HUES6 (cell line): Measurements from ENCODE around the gene HTRA1.

ENCODE experiments used
- H3K27ac ChIP-seq: 2 replicates; pipeline ENCODE4 v1.7.0; 2013; ENCODE audit warnings: low read depth, mild to moderate bottlenecking, low read length, inconsistent platforms
- H3K27me3 ChIP-seq: 2 replicates; pipeline ENCODE4 v1.6.1; 2013; ENCODE audit warnings: low read length; ENCODE audit not compliant: control insufficient read depth, insufficient read depth
- H3K36me3 ChIP-seq: 2 replicates; pipeline ENCODE4 v1.6.1; 2013; ENCODE audit warnings: low read length; ENCODE audit not compliant: control insufficient read depth, insufficient read depth
- H3K4me1 ChIP-seq: 2 replicates; pipeline ENCODE4 v1.6.1; 2013; ENCODE audit warnings: low read length; ENCODE audit not compliant: control insufficient read depth, insufficient read depth
- H3K4me3 ChIP-seq: 2 replicates; pipeline ENCODE4 v1.5.1; 2013; ENCODE audit warnings: low read depth, low read length
- H3K9ac ChIP-seq: one replicate; pipeline ENCODE4 v1.6.1; 2013; ENCODE audit warnings: mild to moderate bottlenecking, low read length
- H3K9me3 ChIP-seq: 2 replicates; pipeline ENCODE4 v1.6.1; 2013; ENCODE audit warnings: low read depth, low read length; ENCODE audit not compliant: control insufficient read depth, insufficient read depth

Gene HTRA1

GRCh38 chr10:122546242-122546641 lies 84.9 kb downstream of the HTRA1 start:
- no peaks in the 10 kb centered on the region for H3K9me3 ChIP-seq
- no peak overlapping the region for H3K4me3 ChIP-seq
- no peak overlapping the region for H3K27ac ChIP-seq
- H3K9ac ChIP-seq, result no peak overlapping the region
- H3K36me3 ChIP-seq, result no peaks in the 10 kb centered on the region
- H3K27me3 ChIP-seq, result no peaks in the 10 kb centered on the region
- no peaks in the 10 kb centered on the region for H3K4me1 ChIP-seq

- Histone ChIP-seq H3K9ac (no peak overlapping the region), H3K4me3 (no peak overlapping the region), H3K9me3 (no peaks in the 10 kb centered on the region), H3K36me3 (no peaks in the 10 kb centered on the region), H3K27ac (no peak overlapping the region), H3K4me1 (no peaks in the 10 kb centered on the region), H3K27me3 (no peaks in the 10 kb centered on the region)
Observed at GRCh38 chr10:122548407-122549085, 87.2 kb downstream of the HTRA1 start.

- Histone ChIP-seq H3K4me1 (no peaks in the 10 kb centered on the region), H3K9me3 (no peaks in the 10 kb centered on the region), H3K9ac (no peak overlapping the region), H3K4me3 (no peak overlapping the region), H3K27ac (no peak overlapping the region), H3K27me3 (no peaks in the 10 kb centered on the region), H3K36me3 (no peaks in the 10 kb centered on the region)
Observed at GRCh38 chr10:122549636-122550035, 88.3 kb downstream of the HTRA1 start.

- Histone ChIP-seq H3K9me3 (no peaks in the 10 kb centered on the region), H3K4me3 (no peak overlapping the region), H3K9ac (no peak overlapping the region), H3K27me3 (no peaks in the 10 kb centered on the region), H3K36me3 (no peaks in the 10 kb centered on the region), H3K4me1 (no peaks in the 10 kb centered on the region), H3K27ac (no peak overlapping the region)
Observed at GRCh38 chr10:122550427-122550826, 89.1 kb downstream of the HTRA1 start.

GRCh38 chr10:122550983-122551382 lies 89.6 kb downstream of the HTRA1 start:
- no peaks in the 10 kb centered on the region for H3K4me1 ChIP-seq
- H3K36me3 ChIP-seq, result no peaks in the 10 kb centered on the region
- H3K27me3 ChIP-seq, result no peaks in the 10 kb centered on the region
- no peak overlapping the region for H3K9ac ChIP-seq
- H3K4me3 ChIP-seq, result no peak overlapping the region
- H3K27ac ChIP-seq, result no peak overlapping the region
- no peaks in the 10 kb centered on the region for H3K9me3 ChIP-seq

- no peak overlapping the region for H3K9ac ChIP-seq
- no peaks in the 10 kb centered on the region for H3K36me3 ChIP-seq
- H3K9me3 ChIP-seq, result no peaks in the 10 kb centered on the region
- H3K27ac ChIP-seq, result no peak overlapping the region
- no peaks in the 10 kb centered on the region for H3K27me3 ChIP-seq
- H3K4me1 ChIP-seq, result no peaks in the 10 kb centered on the region
- no peak overlapping the region for H3K4me3 ChIP-seq
Observed at GRCh38 chr10:122551450-122551849, 90.1 kb downstream of the HTRA1 start.

- Histone ChIP-seq H3K27ac (no peak overlapping the region), H3K9me3 (no peaks in the 10 kb centered on the region), H3K4me3 (no peak overlapping the region), H3K9ac (no peak overlapping the region), H3K36me3 (no peaks in the 10 kb centered on the region), H3K4me1 (peaks cover 5% of the 10 kb centered on the region; the same call in 1 of the 2 replicates), H3K27me3 (no peaks in the 10 kb centered on the region)
Observed at GRCh38 chr10:122553341-122553740, 92.0 kb downstream of the HTRA1 start.

GRCh38 chr10:122554131-122555036 lies 93.0 kb downstream of the HTRA1 start:
- Histone ChIP-seq H3K27ac (no peak overlapping the region), H3K27me3 (no peaks in the 10 kb centered on the region), H3K9me3 (no peaks in the 10 kb centered on the region), H3K9ac (no peak overlapping the region), H3K4me1 (peaks cover 5% of the 10 kb centered on the region; the same call in 1 of the 2 replicates), H3K4me3 (no peak overlapping the region), H3K36me3 (no peaks in the 10 kb centered on the region)

GRCh38 chr10:122555442-122555841 lies 94.1 kb downstream of the HTRA1 start:
- no peak overlapping the region for H3K9ac ChIP-seq
- no peak overlapping the region for H3K27ac ChIP-seq
- H3K36me3 ChIP-seq, result no peaks in the 10 kb centered on the region
- H3K4me1 ChIP-seq, result peaks cover 5% of the 10 kb centered on the region; the same call in 1 of the 2 replicates
- no peaks in the 10 kb centered on the region for H3K27me3 ChIP-seq
- no peaks in the 10 kb centered on the region for H3K9me3 ChIP-seq
- H3K4me3 ChIP-seq, result no peak overlapping the region

- Histone ChIP-seq H3K27me3 (0 out of 2 replicates have a peak, but pooled peaks cover 4% of the 10 kb centered on the region), H3K27ac (no peak overlapping the region), H3K9ac (no peak overlapping the region), H3K4me1 (peaks cover 8% of the 10 kb centered on the region; the same call in 1 of the 2 replicates), H3K9me3 (no peaks in the 10 kb centered on the region), H3K36me3 (no peaks in the 10 kb centered on the region), H3K4me3 (no peak overlapping the region)
Observed at GRCh38 chr10:122557516-122557915, 96.2 kb downstream of the HTRA1 start.

- Histone ChIP-seq H3K27me3 (0 out of 2 replicates have a peak, but pooled peaks cover 4% of the 10 kb centered on the region), H3K9ac (no peak overlapping the region), H3K27ac (no peak overlapping the region), H3K4me3 (no peak overlapping the region), H3K9me3 (no peaks in the 10 kb centered on the region), H3K36me3 (no peaks in the 10 kb centered on the region), H3K4me1 (peaks cover 8% of the 10 kb centered on the region; the same call in 1 of the 2 replicates)
Observed at GRCh38 chr10:122558452-122558851, 97.1 kb downstream of the HTRA1 start.
